ENCODE data around the gene MROH2A.

MROH2A gene

DNA sequence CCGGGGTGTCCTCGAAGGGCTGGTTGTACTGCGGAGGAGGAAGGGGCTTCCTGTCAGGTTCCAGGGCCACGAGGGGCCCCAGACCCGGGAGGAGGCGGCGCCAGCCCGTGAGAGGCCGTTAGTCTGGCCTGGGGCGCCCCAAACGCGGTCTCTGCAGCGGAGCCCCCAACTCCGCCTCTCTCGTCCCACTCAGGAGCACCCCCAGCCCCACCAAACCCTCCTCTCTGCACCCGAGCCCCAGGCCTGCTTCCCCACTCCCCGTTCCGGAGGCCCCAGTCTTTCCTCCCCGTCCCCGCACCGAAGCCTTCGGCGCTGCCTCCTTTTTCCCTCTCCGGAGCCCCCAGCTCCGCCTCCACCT is 75.7 kb downstream of the MROH2A start:
- Histone ChIP-seq H3K9me3 (no peaks in the 10 kb centered on the region), H3K4me3 (ENCODE audit: low read depth in 1 of 2, low read length in 1 of 2) (peak overlapping the region; percentile 71 to 75), H3K36me3 (peaks cover 15% of the 10 kb centered on the region), H3K27ac (no peak overlapping the region), H3K4me1 (ENCODE audit: control insufficient read depth in 1 of 2, insufficient read depth in 1 of 2, low read depth in 1 of 2, low read length in 1 of 2) (peaks cover 33 to 42% of the 10 kb centered on the region in 2 experiments), H3K27me3 (no peaks in the 10 kb centered on the region)
- TF ChIP-seq, protein P1, sequence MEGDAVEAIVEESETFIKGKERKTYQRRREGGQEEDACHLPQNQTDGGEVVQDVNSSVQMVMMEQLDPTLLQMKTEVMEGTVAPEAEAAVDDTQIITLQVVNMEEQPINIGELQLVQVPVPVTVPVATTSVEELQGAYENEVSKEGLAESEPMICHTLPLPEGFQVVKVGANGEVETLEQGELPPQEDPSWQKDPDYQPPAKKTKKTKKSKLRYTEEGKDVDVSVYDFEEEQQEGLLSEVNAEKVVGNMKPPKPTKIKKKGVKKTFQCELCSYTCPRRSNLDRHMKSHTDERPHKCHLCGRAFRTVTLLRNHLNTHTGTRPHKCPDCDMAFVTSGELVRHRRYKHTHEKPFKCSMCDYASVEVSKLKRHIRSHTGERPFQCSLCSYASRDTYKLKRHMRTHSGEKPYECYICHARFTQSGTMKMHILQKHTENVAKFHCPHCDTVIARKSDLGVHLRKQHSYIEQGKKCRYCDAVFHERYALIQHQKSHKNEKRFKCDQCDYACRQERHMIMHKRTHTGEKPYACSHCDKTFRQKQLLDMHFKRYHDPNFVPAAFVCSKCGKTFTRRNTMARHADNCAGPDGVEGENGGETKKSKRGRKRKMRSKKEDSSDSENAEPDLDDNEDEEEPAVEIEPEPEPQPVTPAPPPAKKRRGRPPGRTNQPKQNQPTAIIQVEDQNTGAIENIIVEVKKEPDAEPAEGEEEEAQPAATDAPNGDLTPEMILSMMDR (IDR thresholded peaks at IDR 0.05), result no peak

DNA sequence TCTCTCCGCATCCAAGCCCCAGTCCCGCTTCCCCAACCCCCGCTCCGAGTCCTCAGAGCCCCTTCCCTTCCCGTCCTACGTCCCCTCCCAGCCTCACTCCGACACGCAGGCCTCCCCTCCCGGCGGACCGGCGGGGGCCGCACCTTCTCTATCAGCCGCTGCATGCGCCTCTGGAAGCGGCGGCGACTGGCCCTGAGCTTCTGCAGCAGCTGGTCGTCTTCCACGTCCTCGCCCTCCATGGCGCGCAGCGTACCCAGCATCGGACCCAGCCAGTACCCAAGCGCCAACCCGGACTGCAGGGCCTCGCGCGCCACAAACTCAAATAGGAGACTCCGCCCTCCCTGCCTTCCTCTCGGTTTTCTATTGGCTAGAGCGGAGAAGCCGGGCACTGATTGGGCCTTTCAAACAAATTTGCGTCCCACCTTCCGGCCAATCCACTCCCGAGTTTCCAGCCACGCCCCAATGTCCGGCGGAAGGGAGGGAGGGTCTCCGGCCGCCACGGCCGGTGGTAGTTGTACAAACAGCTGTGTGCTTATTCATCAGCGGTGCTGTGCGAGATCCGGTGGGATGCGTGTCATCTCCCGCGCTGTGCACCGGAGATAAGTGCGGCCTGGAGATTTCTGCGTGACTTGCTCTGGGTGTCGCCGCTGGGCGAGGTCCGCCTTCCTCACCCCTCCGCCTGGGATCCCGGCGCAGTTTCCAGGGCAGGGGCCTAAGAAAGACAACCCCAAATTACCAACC is 76.3 kb downstream of the MROH2A start, which contains the start of gene HJURP:
HJURP (minus strand) TSS at position 295 of the 741 bp plus-strand sequence; CDS start at position 260, 35 bp downstream.
- TF ChIP-seq, protein P1 (IDR thresholded peaks at IDR 0.05), result peak; percentile 23
- Histone ChIP-seq H3K4me1 (ENCODE audit: control insufficient read depth in 1 of 2, insufficient read depth in 1 of 2, low read depth in 1 of 2, low read length in 1 of 2) (peaks cover 33 to 42% of the 10 kb centered on the region in 2 experiments), H3K9me3 (no peaks in the 10 kb centered on the region), H3K36me3 (peaks cover 11% of the 10 kb centered on the region), H3K4me3 (ENCODE audit: low read depth in 1 of 2, low read length in 1 of 2) (peak within 1 kb of the TSS; percentile 71 to 75), H3K27me3 (no peaks in the 10 kb centered on the region), H3K27ac (no peak within 1 kb of the TSS)

DNA sequence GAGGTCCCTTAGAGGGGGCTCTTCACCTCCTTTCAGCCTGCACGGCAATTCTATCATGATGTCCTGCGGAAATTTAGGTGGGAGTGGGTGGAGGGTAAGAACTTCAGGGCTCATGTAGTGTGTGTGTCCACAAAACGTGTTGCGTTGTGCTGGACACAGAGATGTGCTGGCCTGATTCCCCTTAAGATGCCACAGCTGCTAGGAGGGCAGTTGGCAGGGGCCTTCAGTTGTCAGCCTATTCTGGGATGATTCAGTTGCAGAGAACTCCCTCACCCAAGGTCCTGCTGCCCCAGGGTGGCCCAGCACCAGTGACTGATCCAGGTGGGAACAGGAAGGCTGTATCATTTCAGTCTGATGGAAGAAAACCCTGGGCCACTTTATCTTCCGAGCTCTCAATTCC is 77.2 kb downstream of the MROH2A start:
- Histone ChIP-seq H3K27me3 (peaks cover 9% of the 10 kb centered on the region), H3K4me3 (ENCODE audit: low read depth in 1 of 2, low read length in 1 of 2) (no peak overlapping the region), H3K9me3 (no peaks in the 10 kb centered on the region), H3K36me3 (peaks cover 1% of the 10 kb centered on the region), H3K4me1 (ENCODE audit: control insufficient read depth in 1 of 2, insufficient read depth in 1 of 2, low read depth in 1 of 2, low read length in 1 of 2) (peaks cover 33 to 42% of the 10 kb centered on the region in 2 experiments), H3K27ac (no peak overlapping the region)
- TF ChIP-seq, protein P1 (IDR thresholded peaks at IDR 0.05), result no peak

DNA sequence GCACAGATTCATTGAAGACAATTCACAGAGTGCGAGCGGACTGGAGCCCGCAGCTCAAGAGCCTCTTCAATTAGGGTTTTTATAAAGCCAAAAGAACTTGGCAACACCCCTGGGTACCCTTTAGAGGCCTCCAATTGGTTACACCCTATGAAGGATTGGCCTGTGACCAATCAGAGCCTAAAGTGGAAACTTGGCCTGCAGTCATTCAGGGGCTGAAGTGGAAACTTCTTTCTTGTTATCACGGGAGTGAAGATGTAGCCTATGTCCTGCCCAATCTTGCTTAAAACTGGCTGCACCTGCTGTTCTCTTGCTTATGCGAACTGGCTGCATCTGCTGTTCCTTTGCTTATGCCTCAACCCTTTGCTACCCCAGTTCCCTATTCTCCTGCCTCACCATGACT is 78.1 kb downstream of the MROH2A start:
- H3K4me1 ChIP-seq (ENCODE audit: control insufficient read depth in 1 of 2, insufficient read depth in 1 of 2, low read depth in 1 of 2, low read length in 1 of 2), result peaks cover 33 to 42% of the 10 kb centered on the region in 2 experiments
- H3K4me3 ChIP-seq (ENCODE audit: low read depth in 1 of 2, low read length in 1 of 2), result no peak overlapping the region
- H3K27ac ChIP-seq, result no peak overlapping the region
- peaks cover 14% of the 10 kb centered on the region for H3K27me3 ChIP-seq
- no peaks in the 10 kb centered on the region for H3K9me3 ChIP-seq
- no peaks in the 10 kb centered on the region for H3K36me3 ChIP-seq
- TF ChIP-seq, protein P1 (IDR thresholded peaks at IDR 0.05), result no peak

DNA sequence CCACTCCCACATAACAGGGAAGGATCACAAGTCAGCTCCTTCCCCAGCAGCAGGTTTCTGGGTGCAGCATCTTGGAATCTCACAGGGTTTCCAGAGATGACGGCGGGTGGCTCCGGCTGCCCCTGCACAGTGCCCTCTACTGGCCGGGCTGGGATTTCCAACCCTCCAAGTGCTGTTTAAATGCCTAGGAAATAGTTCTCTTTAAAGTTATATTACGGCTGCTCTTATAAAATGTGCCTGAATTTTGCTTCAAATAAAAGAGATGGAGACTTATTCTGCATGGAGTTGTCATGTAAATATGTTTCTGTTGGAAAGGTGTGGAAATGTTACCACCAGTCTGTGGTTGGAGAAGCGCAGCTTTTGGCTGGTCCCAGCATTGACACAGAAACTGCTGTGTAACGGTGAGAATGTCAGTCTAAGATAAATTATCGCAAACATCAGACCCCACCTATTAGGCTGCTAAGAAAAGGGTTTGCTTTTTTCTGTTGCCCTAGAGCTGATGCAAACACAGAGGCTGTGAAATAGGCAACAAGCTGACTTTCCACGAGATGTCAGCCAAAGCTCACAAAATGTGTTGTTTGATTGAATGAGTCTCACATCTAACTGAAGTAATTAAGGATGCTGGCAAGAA is 79.5 kb downstream of the MROH2A start:
- no peaks in the 10 kb centered on the region for H3K36me3 ChIP-seq
- no peak overlapping the region for H3K27ac ChIP-seq
- H3K9me3 ChIP-seq, result no peaks in the 10 kb centered on the region
- peaks cover 23 to 31% of the 10 kb centered on the region in 2 experiments for H3K4me1 ChIP-seq (ENCODE audit: control insufficient read depth in 1 of 2, insufficient read depth in 1 of 2, low read depth in 1 of 2, low read length in 1 of 2)
- TF ChIP-seq, protein P1 (IDR thresholded peaks at IDR 0.05), result peak; percentile 69
- no peak overlapping the region for H3K4me3 ChIP-seq (ENCODE audit: low read depth in 1 of 2, low read length in 1 of 2)
- H3K27me3 ChIP-seq, result peaks cover 14% of the 10 kb centered on the region
